Activated naive CD4-positive, alpha-beta T cell treated with anti-CD3 and anti-CD28 coated beads, Interleukin-2, amount 50 U/mL, for 72 hours (primary cell): ENCODE data around the gene ZP3. TPM values are rescaled to one million over a fixed set of nuclear protein-coding genes. Genes with fewer than 3 reads are reported as not detected.
"Not testable (repeated sequence)": the region's sequence is repeated elsewhere in the genome, so short reads cannot be mapped to it uniquely, and the experiment has no call there.

Source experiments
- ATAC-seq, 2 donors: fragments of 150-1000 bp; cut with Tn5 transposase; 2 replicates each; pipeline ENCODE4 v1.10.0; 2021; ENCODE audit warnings: mild to moderate bottlenecking in 2 of 2, moderate library complexity in 2 of 2
- DNase-seq, 2 donors: peaks; one replicate each; pipeline ENCODE4 v3.0.0; 2021 to 2022; ENCODE audit warnings: low spot score in 2 of 2
- H3K27ac Mint-ChIP-seq, 2 donors: one replicate each; pipeline ENCODE4 v1.8.0; 2022; ENCODE audit warnings: mild to moderate bottlenecking in 2 of 2, mixed read lengths in 2 of 2
- H3K36me3 Mint-ChIP-seq, 2 donors: one replicate each; pipeline ENCODE4 v1.8.0; 2022; ENCODE audit warnings: mixed read lengths in 2 of 2
- H3K9me3 Mint-ChIP-seq, 2 donors: one replicate each; pipeline ENCODE4 v1.8.0; 2022; ENCODE audit warnings: mixed read lengths in 2 of 2
- total RNA-seq, 2 donors: library from RNA; stranded (reverse); gene quantifications; one replicate each; pipeline ENCODE4 v1.2.3, GENCODE V29; 2022

Gene ZP3
- total RNA-seq, 2 donors from 2014 or later: 7.9 to 19.2 TPM

- H3K27ac Mint-ChIP-seq: no peak overlapping the region
- no peaks in the 10 kb centered on the region for H3K9me3 Mint-ChIP-seq
- DNase-seq (no peak), ATAC-seq (peak in 1 of 2 donors; percentile 66)
- H3K36me3 Mint-ChIP-seq: no peaks in the 10 kb centered on the region
Observed at GRCh38 chr7:76428149-76428823, 3.5 kb downstream of the ZP3 start.

GRCh38 chr7:76428868-76429805 lies 4.4 kb downstream of the ZP3 start:
- ATAC-seq: no peak
- H3K27ac Mint-ChIP-seq: no peak overlapping the region
- no peak for DNase-seq
- no peaks in the 10 kb centered on the region for H3K9me3 Mint-ChIP-seq
- no peaks in the 10 kb centered on the region for H3K36me3 Mint-ChIP-seq

- H3K27ac Mint-ChIP-seq: no peak overlapping the region
- H3K36me3 Mint-ChIP-seq: no peaks in the 10 kb centered on the region
- no peak for ATAC-seq
- no peaks in the 10 kb centered on the region for H3K9me3 Mint-ChIP-seq
- DNase-seq: no peak
Observed at GRCh38 chr7:76430211-76430610, 5.5 kb downstream of the ZP3 start.

GRCh38 chr7:76430836-76431235 lies 6.1 kb downstream of the ZP3 start:
- H3K9me3 Mint-ChIP-seq: no peaks in the 10 kb centered on the region
- DNase-seq (no peak), ATAC-seq (no peak)
- H3K36me3 Mint-ChIP-seq: no peaks in the 10 kb centered on the region
- peak overlapping the region in 1 of 2 donors; percentile 35 for H3K27ac Mint-ChIP-seq

GRCh38 chr7:76437873-76438272 lies 13.1 kb downstream of the ZP3 start:
- ATAC-seq (peak; percentile 75 to 77), DNase-seq (peak in 1 of 2 donors; percentile 57)
- H3K27ac Mint-ChIP-seq, H3K9me3 Mint-ChIP-seq, H3K36me3 Mint-ChIP-seq: not testable (repeated sequence)

- H3K9me3 Mint-ChIP-seq, H3K36me3 Mint-ChIP-seq, DNase-seq, ATAC-seq, H3K27ac Mint-ChIP-seq: not testable (repeated sequence)
Observed at GRCh38 chr7:76439120-76439888, 14.6 kb downstream of the ZP3 start.

GRCh38 chr7:76440404-76440803 lies 15.7 kb downstream of the ZP3 start:
- H3K36me3 Mint-ChIP-seq, H3K9me3 Mint-ChIP-seq, DNase-seq, ATAC-seq, H3K27ac Mint-ChIP-seq: not testable (repeated sequence)

- H3K9me3 Mint-ChIP-seq, DNase-seq, H3K27ac Mint-ChIP-seq, H3K36me3 Mint-ChIP-seq: not testable (repeated sequence)
- peak; percentile 48 for ATAC-seq
Observed at GRCh38 chr7:76441792-76442191, 17.0 kb downstream of the ZP3 start.

GRCh38 chr7:76442664-76443446 lies 18.1 kb downstream of the ZP3 start:
- ATAC-seq, H3K36me3 Mint-ChIP-seq, H3K9me3 Mint-ChIP-seq, H3K27ac Mint-ChIP-seq, DNase-seq: not testable (repeated sequence)

GRCh38 chr7:76443846-76444245 lies 19.1 kb downstream of the ZP3 start:
- H3K9me3 Mint-ChIP-seq, DNase-seq, H3K36me3 Mint-ChIP-seq: not testable (repeated sequence)
- peak; percentile 51 to 71 for ATAC-seq
- peak overlapping the region in 1 of 2 donors; percentile 92 for H3K27ac Mint-ChIP-seq

GRCh38 chr7:76445577-76446008 lies 20.8 kb downstream of the ZP3 start:
- H3K36me3 Mint-ChIP-seq, DNase-seq, H3K9me3 Mint-ChIP-seq, H3K27ac Mint-ChIP-seq: not testable (repeated sequence)
- peak; percentile 82 to 83 for ATAC-seq

- not testable (repeated sequence) for H3K36me3 Mint-ChIP-seq, ATAC-seq, H3K27ac Mint-ChIP-seq, DNase-seq, H3K9me3 Mint-ChIP-seq
Observed at GRCh38 chr7:76457017-76457416, 32.3 kb downstream of the ZP3 start.

- H3K36me3 Mint-ChIP-seq, H3K27ac Mint-ChIP-seq, ATAC-seq, H3K9me3 Mint-ChIP-seq, DNase-seq: not testable (repeated sequence)
Observed at GRCh38 chr7:76458504-76458903, 33.8 kb downstream of the ZP3 start.

GRCh38 chr7:76460767-76461166 lies 36.0 kb downstream of the ZP3 start:
- H3K27ac Mint-ChIP-seq, H3K9me3 Mint-ChIP-seq, DNase-seq, ATAC-seq, H3K36me3 Mint-ChIP-seq: not testable (repeated sequence)

GRCh38 chr7:76461464-76462101 lies 36.8 kb downstream of the ZP3 start, which contains the start of gene DTX2:
TSS of gene DTX2 (plus strand) at chr7:76461709. CDS start at chr7:76480510, 18,801 bp downstream.
- not testable (repeated sequence) for H3K27ac Mint-ChIP-seq, H3K36me3 Mint-ChIP-seq, H3K9me3 Mint-ChIP-seq
- DNase-seq: peak; percentile 51 to 81
- peak; percentile 99 for ATAC-seq
